Measurements from ENCODE around the gene LZIC.

LZIC gene

GRCh38 chr1:9942939-9943788 lies at the start of gene LZIC, which contains the start of gene NMNAT1:
LZIC (minus strand) TSS chr1:9943391; CDS start chr1:9936619, 6,772 bp downstream.
NMNAT1 (plus strand) TSS chr1:9943475; CDS start chr1:9972074, 28,599 bp downstream.
- Histone ChIP-seq H3K9me3 (ENCODE audit: control insufficient read depth in 5 of 5, low read length in 5 of 5) (no peaks in the 10 kb centered on the region), H3K9ac (ENCODE audit: low read length in 5 of 5) (peak within 1 kb of the TSS; percentile 94 to 99 (median 97)), H3K4me1 (ENCODE audit: control insufficient read depth in 5 of 5, insufficient read depth in 5 of 5, low read length in 5 of 5) (peaks cover 0 to 23% (median 20%) of the 10 kb centered on the region in 5 donors), H3K36me3 (ENCODE audit: control insufficient read depth in 5 of 5, insufficient read depth in 5 of 5, low read length in 5 of 5) (peaks cover 4 to 12% (median 10%) of the 10 kb centered on the region in 5 donors), H3K27ac (ENCODE audit: low read depth, low read length) (peak within 1 kb of the TSS; percentile 88), H3K4me3 (ENCODE audit: low read depth in 1 of 5, low read length in 5 of 5) (peak within 1 kb of the TSS; percentile 86 to 98 (median 91)), H3K27me3 (ENCODE audit: control insufficient read depth in 5 of 5, insufficient read depth in 4 of 5, low read length in 5 of 5) (no peaks in the 10 kb centered on the region)

GRCh38 chr1:9992910-9993309 lies 49.7 kb upstream of the LZIC start:
- H3K36me3 ChIP-seq (ENCODE audit: control insufficient read depth in 5 of 5, insufficient read depth in 5 of 5, low read length in 5 of 5), result no peaks in the 10 kb centered on the region
- no peaks in the 10 kb centered on the region for H3K9me3 ChIP-seq (ENCODE audit: control insufficient read depth in 5 of 5, low read length in 5 of 5)
- H3K4me1 ChIP-seq (ENCODE audit: control insufficient read depth in 5 of 5, insufficient read depth in 5 of 5, low read length in 5 of 5), result peaks cover 0 to 50% (median 30%) of the 10 kb centered on the region in 5 donors
- peaks cover 0 to 2% (median 0%) of the 10 kb centered on the region in 5 donors for H3K27me3 ChIP-seq (ENCODE audit: control insufficient read depth in 5 of 5, insufficient read depth in 4 of 5, low read length in 5 of 5)
- H3K4me3 ChIP-seq (ENCODE audit: low read depth in 1 of 5, low read length in 5 of 5), result no peak overlapping the region
- no peak overlapping the region for H3K9ac ChIP-seq (ENCODE audit: low read length in 5 of 5)
- peak overlapping the region; percentile 48 for H3K27ac ChIP-seq (ENCODE audit: low read depth, low read length)

- no peaks in the 10 kb centered on the region for H3K36me3 ChIP-seq (ENCODE audit: control insufficient read depth in 5 of 5, insufficient read depth in 5 of 5, low read length in 5 of 5)
- no peaks in the 10 kb centered on the region for H3K9me3 ChIP-seq (ENCODE audit: control insufficient read depth in 5 of 5, low read length in 5 of 5)
- peaks cover 0 to 38% (median 17%) of the 10 kb centered on the region in 5 donors for H3K4me1 ChIP-seq (ENCODE audit: control insufficient read depth in 5 of 5, insufficient read depth in 5 of 5, low read length in 5 of 5)
- H3K27me3 ChIP-seq (ENCODE audit: control insufficient read depth in 5 of 5, insufficient read depth in 4 of 5, low read length in 5 of 5), result no peaks in the 10 kb centered on the region
- no peak overlapping the region for H3K4me3 ChIP-seq (ENCODE audit: low read depth in 1 of 5, low read length in 5 of 5)
- no peak overlapping the region for H3K9ac ChIP-seq (ENCODE audit: low read length in 5 of 5)
- H3K27ac ChIP-seq (ENCODE audit: low read depth, low read length), result peak overlapping the region; percentile 78
These were observed 47.8 kb upstream of the LZIC start for GRCh38 chr1:9990944-9991343.

- no peak overlapping the region for H3K9ac ChIP-seq (ENCODE audit: low read length in 5 of 5)
- no peaks in the 10 kb centered on the region for H3K27me3 ChIP-seq (ENCODE audit: control insufficient read depth in 5 of 5, insufficient read depth in 4 of 5, low read length in 5 of 5)
- no peaks in the 10 kb centered on the region for H3K9me3 ChIP-seq (ENCODE audit: control insufficient read depth in 5 of 5, low read length in 5 of 5)
- no peak overlapping the region for H3K4me3 ChIP-seq (ENCODE audit: low read depth in 1 of 5, low read length in 5 of 5)
- no peaks in the 10 kb centered on the region for H3K36me3 ChIP-seq (ENCODE audit: control insufficient read depth in 5 of 5, insufficient read depth in 5 of 5, low read length in 5 of 5)
- peak overlapping the region; percentile 78 for H3K27ac ChIP-seq (ENCODE audit: low read depth, low read length)
- H3K4me1 ChIP-seq (ENCODE audit: control insufficient read depth in 5 of 5, insufficient read depth in 5 of 5, low read length in 5 of 5), result peaks cover 0 to 44% (median 17%) of the 10 kb centered on the region in 5 donors
These were observed 46.6 kb upstream of the LZIC start for GRCh38 chr1:9989773-9990172.

GRCh38 chr1:9985001-9985400 lies 41.8 kb upstream of the LZIC start:
- H3K4me3 ChIP-seq (ENCODE audit: low read depth in 1 of 5, low read length in 5 of 5), result no peak overlapping the region
- H3K4me1 ChIP-seq (ENCODE audit: control insufficient read depth in 5 of 5, insufficient read depth in 5 of 5, low read length in 5 of 5), result peaks cover 0 to 22% (median 5%) of the 10 kb centered on the region in 5 donors
- no peak overlapping the region for H3K9ac ChIP-seq (ENCODE audit: low read length in 5 of 5)
- H3K27ac ChIP-seq (ENCODE audit: low read depth, low read length), result peak overlapping the region; percentile 65
- peaks cover 3 to 17% (median 15%) of the 10 kb centered on the region in 5 donors for H3K36me3 ChIP-seq (ENCODE audit: control insufficient read depth in 5 of 5, insufficient read depth in 5 of 5, low read length in 5 of 5)
- no peaks in the 10 kb centered on the region for H3K9me3 ChIP-seq (ENCODE audit: control insufficient read depth in 5 of 5, low read length in 5 of 5)
- H3K27me3 ChIP-seq (ENCODE audit: control insufficient read depth in 5 of 5, insufficient read depth in 4 of 5, low read length in 5 of 5), result no peaks in the 10 kb centered on the region

- Histone ChIP-seq H3K9ac (ENCODE audit: low read length in 5 of 5) (no peak overlapping the region), H3K27ac (ENCODE audit: low read depth, low read length) (peak overlapping the region; percentile 24), H3K4me3 (ENCODE audit: low read depth in 1 of 5, low read length in 5 of 5) (no peak overlapping the region), H3K36me3 (ENCODE audit: control insufficient read depth in 5 of 5, insufficient read depth in 5 of 5, low read length in 5 of 5) (peaks cover 3 to 17% (median 16%) of the 10 kb centered on the region in 5 donors), H3K4me1 (ENCODE audit: control insufficient read depth in 5 of 5, insufficient read depth in 5 of 5, low read length in 5 of 5) (peaks cover 0 to 14% (median 0%) of the 10 kb centered on the region in 5 donors), H3K9me3 (ENCODE audit: control insufficient read depth in 5 of 5, low read length in 5 of 5) (no peaks in the 10 kb centered on the region), H3K27me3 (ENCODE audit: control insufficient read depth in 5 of 5, insufficient read depth in 4 of 5, low read length in 5 of 5) (no peaks in the 10 kb centered on the region)
These were observed 41.1 kb upstream of the LZIC start for GRCh38 chr1:9984253-9984652.

- Histone ChIP-seq H3K9ac (ENCODE audit: low read length in 5 of 5) (peak overlapping the region in 2 of 5 donors; percentile 11 to 56), H3K9me3 (ENCODE audit: control insufficient read depth in 5 of 5, low read length in 5 of 5) (no peaks in the 10 kb centered on the region), H3K27me3 (ENCODE audit: control insufficient read depth in 5 of 5, insufficient read depth in 4 of 5, low read length in 5 of 5) (no peaks in the 10 kb centered on the region), H3K36me3 (ENCODE audit: control insufficient read depth in 5 of 5, insufficient read depth in 5 of 5, low read length in 5 of 5) (peaks cover 0 to 2% (median 0%) of the 10 kb centered on the region in 5 donors), H3K27ac (ENCODE audit: low read depth, low read length) (no peak overlapping the region), H3K4me1 (ENCODE audit: control insufficient read depth in 5 of 5, insufficient read depth in 5 of 5, low read length in 5 of 5) (peaks cover 0 to 3% (median 0%) of the 10 kb centered on the region in 5 donors), H3K4me3 (ENCODE audit: low read depth in 1 of 5, low read length in 5 of 5) (no peak overlapping the region)
These were observed 17.7 kb upstream of the LZIC start for GRCh38 chr1:9960706-9961562.

GRCh38 chr1:9960011-9960410 lies 16.8 kb upstream of the LZIC start:
- Histone ChIP-seq H3K27me3 (ENCODE audit: control insufficient read depth in 5 of 5, insufficient read depth in 4 of 5, low read length in 5 of 5) (no peaks in the 10 kb centered on the region), H3K9me3 (ENCODE audit: control insufficient read depth in 5 of 5, low read length in 5 of 5) (no peaks in the 10 kb centered on the region)

GRCh38 chr1:9957726-9958125 lies 14.5 kb upstream of the LZIC start:
- Histone ChIP-seq H3K4me3 (ENCODE audit: low read depth in 1 of 5, low read length in 5 of 5) (no peak overlapping the region), H3K27me3 (ENCODE audit: control insufficient read depth in 5 of 5, insufficient read depth in 4 of 5, low read length in 5 of 5) (no peaks in the 10 kb centered on the region), H3K9ac (ENCODE audit: low read length in 5 of 5) (no peak overlapping the region), H3K27ac (ENCODE audit: low read depth, low read length) (no peak overlapping the region), H3K4me1 (ENCODE audit: control insufficient read depth in 5 of 5, insufficient read depth in 5 of 5, low read length in 5 of 5) (peaks cover 0 to 3% (median 0%) of the 10 kb centered on the region in 5 donors), H3K36me3 (ENCODE audit: control insufficient read depth in 5 of 5, insufficient read depth in 5 of 5, low read length in 5 of 5) (peaks cover 0 to 4% (median 0%) of the 10 kb centered on the region in 5 donors), H3K9me3 (ENCODE audit: control insufficient read depth in 5 of 5, low read length in 5 of 5) (no peaks in the 10 kb centered on the region)

More at GRCh38 chr1:9960011-9960410, 16.8 kb upstream of the LZIC start:
- no peak overlapping the region for H3K9ac ChIP-seq (ENCODE audit: low read length in 5 of 5)
- H3K27ac ChIP-seq (ENCODE audit: low read depth, low read length), result no peak overlapping the region
- H3K4me1 ChIP-seq (ENCODE audit: control insufficient read depth in 5 of 5, insufficient read depth in 5 of 5, low read length in 5 of 5), result peaks cover 0 to 3% (median 0%) of the 10 kb centered on the region in 5 donors
- H3K36me3 ChIP-seq (ENCODE audit: control insufficient read depth in 5 of 5, insufficient read depth in 5 of 5, low read length in 5 of 5), result peaks cover 0 to 2% (median 0%) of the 10 kb centered on the region in 5 donors
- no peak overlapping the region for H3K4me3 ChIP-seq (ENCODE audit: low read depth in 1 of 5, low read length in 5 of 5)

All from subcutaneous abdominal adipose tissue (tissue), 5 donors.